ENCODE data around the gene NR1D1.

GRCh38 chr17:40100419-40100668 is at the start of gene NR1D1:
- TF ChIP-seq TARDBP (IDR thresholded peaks at IDR 0.05) (no peak), ELF4 (IDR thresholded peaks at IDR 0.05) (no peak), SP1 (IDR thresholded peaks at IDR 0.05) (no peak), CTBP1 (IDR thresholded peaks at IDR 0.05; ENCODE audit: borderline replicate concordance) (no peak), ARNT (IDR thresholded peaks at IDR 0.05) (no peak), BHLHE40 (IDR thresholded peaks at IDR 0.05; ENCODE audit: borderline replicate concordance) (no peak)
